NCI-H1105 treated with DMSO at 0.1 percent for 48 hours (cell line): ENCODE measurements around the gene SAFB2.
"Not testable (repeated sequence)": the region's sequence is repeated elsewhere in the genome, so short reads cannot be mapped to it uniquely, and the experiment has no call there.

Source experiments
- DNase-seq: peaks from one replicate; lab custom pipeline; 2025; lab: John Stamatoyannopoulos, UW

Gene SAFB2

GRCh38 chr19:5632657-5633056 lies 10.1 kb upstream of the SAFB2 start:
- no peak for DNase-seq

DNA sequence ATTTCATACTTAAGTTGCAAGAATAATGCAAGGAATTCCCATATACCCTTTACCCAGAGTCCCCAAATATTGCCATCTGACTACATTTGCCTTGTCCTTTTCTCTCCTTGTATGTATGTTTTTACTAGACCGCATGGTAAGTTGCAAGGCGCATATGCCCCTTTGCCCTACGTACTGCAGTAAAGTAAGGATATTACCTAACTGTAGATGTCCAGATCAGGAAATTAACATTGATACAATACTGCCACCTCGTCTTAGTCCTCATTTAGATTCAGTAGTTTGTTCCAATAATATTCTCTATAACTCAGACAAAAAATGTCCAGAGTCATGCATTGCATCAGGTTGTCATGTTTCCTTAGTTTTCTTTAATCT lies 9.7 kb upstream of the SAFB2 start:
- DNase-seq: no peak

GRCh38 chr19:5631567-5632240 lies 9.1 kb upstream of the SAFB2 start:
- DNase-seq: no peak

DNA sequence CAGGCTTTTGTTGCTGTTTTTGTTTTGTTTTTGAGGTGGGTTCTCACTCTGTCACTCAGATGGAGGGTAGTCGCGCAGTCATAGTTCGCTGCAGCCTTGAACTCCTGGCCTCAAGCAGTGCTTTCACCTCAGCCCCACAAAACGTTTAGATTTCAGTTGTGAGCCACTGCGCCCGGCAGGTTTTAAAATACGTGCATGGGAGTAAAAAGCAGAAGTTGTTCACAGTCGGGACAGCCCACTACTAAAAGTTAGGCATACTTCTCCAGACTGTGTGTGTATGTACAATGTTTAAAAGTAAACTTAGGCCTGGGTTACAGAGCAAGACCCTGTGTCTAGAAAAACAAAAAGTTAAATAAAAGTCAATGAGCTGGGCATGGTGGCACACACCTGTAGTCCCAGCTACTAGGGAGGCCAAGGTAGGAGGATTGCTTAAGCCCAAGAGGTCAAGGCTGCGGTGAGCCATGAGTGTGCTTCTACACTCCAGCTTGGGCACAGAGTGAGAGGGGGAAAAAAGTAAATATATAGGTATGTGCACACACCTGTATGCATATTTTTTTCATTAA lies 6.4 kb upstream of the SAFB2 start:
- no peak for DNase-seq

DNA sequence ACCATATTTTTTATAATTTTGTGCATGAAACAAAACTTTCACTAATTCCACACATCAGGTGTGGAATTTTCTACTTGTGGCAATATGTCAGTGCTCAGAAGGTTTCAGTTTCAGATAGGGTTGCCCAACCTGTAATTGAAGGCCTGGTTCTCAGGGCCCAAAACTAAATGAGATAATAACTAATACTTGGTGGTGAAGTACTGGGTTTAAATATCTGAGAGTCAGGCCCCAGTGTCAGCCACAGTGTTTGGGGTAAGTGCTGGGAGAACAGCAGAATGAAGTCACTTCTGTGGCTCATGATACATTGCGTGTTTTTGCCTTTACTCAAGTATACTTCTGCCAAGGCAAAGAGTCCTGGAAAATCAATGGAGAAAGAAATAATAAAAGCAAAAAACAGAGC lies 5.9 kb upstream of the SAFB2 start:
- no peak for DNase-seq

DNA sequence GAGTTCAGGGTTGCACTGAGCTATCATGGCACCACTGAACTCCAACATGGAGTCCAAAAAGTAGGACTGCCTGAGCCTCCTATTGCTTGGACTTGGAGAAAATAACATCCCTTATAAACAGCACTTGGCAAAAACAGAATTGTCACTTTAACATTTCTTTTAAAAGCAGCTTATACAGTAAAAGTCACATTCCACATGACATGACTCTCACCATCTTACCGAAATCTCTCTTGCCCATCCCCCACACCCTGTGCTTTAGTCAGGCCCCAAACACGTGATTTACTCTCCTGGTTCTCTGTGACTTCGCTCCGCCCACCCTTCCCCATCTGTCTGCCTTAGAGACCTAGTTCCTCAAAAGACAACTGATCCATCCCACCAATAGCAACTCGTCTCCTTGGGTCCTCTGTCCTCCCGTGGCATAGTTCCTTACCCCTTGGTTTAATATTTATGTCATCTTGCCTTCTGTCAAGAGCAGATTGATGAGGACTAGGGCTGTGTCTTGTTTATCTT lies 4.9 kb upstream of the SAFB2 start:
- no peak for DNase-seq

DNA sequence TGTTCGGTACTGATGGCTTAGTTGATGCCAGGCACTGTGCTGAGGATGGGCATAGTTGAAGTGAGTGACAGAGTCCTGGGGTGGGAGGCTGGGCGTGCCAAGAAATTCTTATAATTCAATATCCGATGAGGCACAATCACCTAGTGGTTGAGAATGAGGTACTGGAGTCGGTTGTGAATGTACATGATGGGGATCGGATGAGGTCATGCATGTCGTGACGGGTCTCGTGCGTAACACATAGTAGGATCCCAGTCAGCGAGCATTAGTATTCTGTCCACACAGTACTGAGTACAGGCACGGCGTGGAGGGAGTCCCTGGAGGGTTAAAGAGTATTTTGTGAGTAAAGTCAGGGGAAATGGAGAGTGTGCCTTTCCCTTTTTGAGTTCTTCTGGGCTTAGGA lies 3.1 kb upstream of the SAFB2 start:
- DNase-seq: no peak

DNA sequence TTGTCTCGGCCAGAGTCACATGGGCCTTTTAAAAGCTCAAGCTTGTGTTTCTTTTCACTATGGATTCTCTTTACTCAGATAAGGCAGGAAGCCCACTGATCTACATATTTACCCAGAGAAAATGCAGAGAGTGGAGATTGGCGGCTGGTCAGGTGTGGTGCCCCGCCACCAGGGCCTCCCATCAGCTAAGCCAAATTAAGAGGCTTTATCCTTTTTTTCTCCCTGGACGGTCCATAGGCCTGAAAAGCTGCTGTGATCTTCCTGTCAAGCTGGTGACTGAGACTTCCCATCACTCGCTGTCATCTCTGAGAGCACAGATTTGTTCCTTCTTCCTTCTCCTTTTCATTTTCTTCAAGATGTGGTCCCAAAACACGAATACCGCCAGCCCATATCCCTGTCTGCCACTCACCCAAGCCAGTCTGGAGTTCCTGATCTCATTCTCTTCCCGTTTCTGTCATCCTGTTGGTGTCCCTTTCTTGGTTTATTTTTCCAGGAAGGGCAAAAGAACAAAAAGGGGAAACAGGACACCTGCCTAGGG lies 2.2 kb upstream of the SAFB2 start:
- no peak for DNase-seq

GRCh38 chr19:5624018-5624663 lies 1.6 kb upstream of the SAFB2 start:
- peak; percentile 34 for DNase-seq

GRCh38 chr19:5623397-5624017 lies 931 bp upstream of the SAFB2 start:
- DNase-seq: no peak

- no peak for DNase-seq
Observed at GRCh38 chr19:5621945-5622464, 571 bp downstream of the SAFB2 start.

- no peak for DNase-seq
Observed at GRCh38 chr19:5621311-5621944, 1.1 kb downstream of the SAFB2 start.

GRCh38 chr19:5619946-5620345 lies 2.6 kb downstream of the SAFB2 start:
- DNase-seq: no peak

GRCh38 chr19:5618591-5618990 lies 4.0 kb downstream of the SAFB2 start:
- DNase-seq: no peak

- DNase-seq: no peak
Observed at GRCh38 chr19:5617080-5617479, 5.5 kb downstream of the SAFB2 start.

DNA sequence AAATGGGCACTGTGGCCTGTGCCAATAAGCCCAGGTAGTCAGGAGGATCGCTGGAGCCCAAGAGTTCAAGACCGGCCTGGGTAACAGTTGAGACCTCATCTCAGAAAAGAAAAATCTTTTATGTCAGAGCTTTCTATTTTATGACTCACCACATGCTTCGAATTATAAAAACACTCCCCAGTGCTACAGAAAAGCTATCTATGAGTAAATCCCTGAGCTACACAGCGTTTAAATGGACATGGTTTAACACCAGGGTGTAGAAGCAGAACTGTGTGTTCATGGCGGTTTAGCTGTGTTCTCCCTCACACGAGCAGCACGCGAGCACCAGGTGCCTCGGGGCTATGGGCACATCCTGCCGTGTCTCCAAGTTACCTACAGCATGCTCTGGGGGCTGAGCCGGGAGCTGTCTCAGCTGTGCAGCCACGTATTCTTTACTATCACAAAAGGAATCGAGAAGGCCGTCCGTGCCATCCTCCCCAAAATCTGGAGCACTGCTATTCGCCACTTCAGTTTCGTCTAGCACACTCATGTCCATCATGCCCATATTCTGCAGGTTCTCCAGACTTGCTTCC lies 6.7 kb downstream of the SAFB2 start:
- DNase-seq: no peak

GRCh38 chr19:5612891-5613865 lies 9.4 kb downstream of the SAFB2 start:
- no peak for DNase-seq

DNA sequence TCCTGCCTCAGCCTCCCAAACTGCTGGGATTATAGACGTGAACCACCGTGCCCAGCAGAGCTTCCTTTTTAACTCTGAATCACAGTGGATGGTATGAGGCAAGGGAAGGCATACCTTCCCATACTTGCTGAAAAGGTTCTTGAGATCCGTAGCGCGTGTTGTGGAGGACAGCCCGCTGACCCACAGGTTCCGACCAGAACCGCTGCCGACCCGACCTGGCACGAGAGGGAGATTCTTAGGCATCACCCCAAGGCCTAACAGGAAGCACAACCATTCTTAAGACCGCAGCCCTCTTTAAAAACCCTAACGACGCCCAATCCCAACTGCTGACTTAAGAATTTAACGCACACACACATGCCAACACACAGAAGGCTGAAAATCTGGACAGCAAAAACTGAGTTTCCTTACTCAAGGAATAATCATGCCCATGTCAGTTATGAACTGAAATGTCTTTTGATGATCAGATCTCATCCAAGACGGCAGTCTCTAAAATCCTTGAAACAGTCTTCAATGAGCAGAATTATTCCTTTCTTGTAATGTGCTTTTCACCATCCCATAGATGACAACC lies 12.6 kb downstream of the SAFB2 start:
- no peak for DNase-seq

DNA sequence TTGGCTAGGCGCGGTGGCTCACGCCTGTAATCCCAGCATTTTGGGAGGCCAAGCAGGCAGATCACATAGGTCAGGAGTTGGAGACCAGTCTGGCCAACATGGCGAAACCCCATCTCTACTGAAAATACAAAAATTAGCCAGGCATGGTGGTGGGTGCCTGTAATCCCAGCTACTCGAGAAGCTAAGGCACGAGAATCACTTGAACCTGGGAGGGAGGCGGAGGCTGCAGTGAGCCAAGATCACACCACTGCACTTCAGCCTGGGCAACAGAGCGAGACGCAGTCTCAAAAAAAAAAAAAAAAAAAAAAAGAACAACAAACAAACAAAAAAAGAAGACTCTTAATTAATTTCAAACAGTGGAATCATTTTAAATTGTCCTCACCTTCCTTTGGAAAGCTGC lies 13.8 kb downstream of the SAFB2 start:
- not testable (repeated sequence) for DNase-seq

DNA sequence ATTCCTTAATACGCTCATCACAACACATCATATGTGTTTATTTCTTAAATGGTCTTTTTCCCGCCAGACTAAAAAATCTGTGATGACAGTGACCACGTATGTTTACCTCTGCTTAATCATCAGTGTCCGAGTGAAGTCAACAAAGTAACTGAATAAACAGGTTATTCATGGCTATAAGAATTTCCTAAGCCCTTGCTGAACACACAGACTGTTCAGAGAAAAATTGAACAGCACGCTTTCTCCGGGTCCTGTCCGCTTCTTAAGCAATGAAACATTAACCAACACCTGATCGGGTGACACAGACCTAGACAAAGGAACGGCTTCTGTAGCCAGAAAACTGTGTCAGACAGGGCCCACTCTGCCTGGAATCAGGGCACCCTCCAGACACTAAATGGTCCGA lies 14.3 kb downstream of the SAFB2 start:
- no peak for DNase-seq
